Esophagus squamous epithelium (tissue), 5 donors: ENCODE measurements around the gene ARHGEF28. TPM values are rescaled to one million over a fixed set of nuclear protein-coding genes. Genes with fewer than 3 reads are reported as not detected.

Source experiments
- DNase-seq: peaks from one replicate; lab custom pipeline; 2025; lab: John Stamatoyannopoulos, UW
- H3K27ac ChIP-seq, 4 donors: fragments of 200-600 bp; sonication (generic); one replicate each; pipeline ENCODE4 v1.5.1; 2016 to 2019; ENCODE audit warnings: mild to moderate bottlenecking in 1 of 4
- H3K27me3 ChIP-seq, 4 donors: fragments of 200-600 bp; sonication (generic); 1 replicate in 3 of 4; 2 replicates in 1 of 4; pipeline versions ENCODE4 v1.5.1 to v1.6.0; 2017 to 2021; ENCODE audit warnings: antibody characterized with exemption in 1 of 4
- H3K36me3 ChIP-seq, 3 donors: fragments of 200-600 bp; sonication (generic); one replicate each; pipeline ENCODE4 v1.5.1; 2016 to 2019
- H3K4me1 ChIP-seq, 3 donors: fragments of 200-600 bp; sonication (generic); one replicate each; pipeline ENCODE4 v1.5.1; 2017 to 2019
- H3K4me3 ChIP-seq, 4 donors: fragments of 200-600 bp; sonication (generic); 1 replicate in 3 of 4; 2 replicates in 1 of 4; pipeline ENCODE4 v1.5.1; 2016 to 2019; ENCODE audit warnings: mild to moderate bottlenecking in 2 of 4, moderate library complexity in 1 of 4
- H3K9me3 ChIP-seq, 3 donors: fragments of 200-600 bp; sonication (generic); one replicate each; pipeline ENCODE4 v1.5.1; 2016 to 2019
- POLR2A ChIP-seq, 4 donors: fragments of 450-650 bp; IDR thresholded peaks; one replicate each; pipeline ENCODE4 v1.6.1; 2017; ENCODE audit warnings: antibody characterized with exemption in 4 of 4, mild to moderate bottlenecking in 4 of 4, moderate library complexity in 3 of 4
- WGBS, 2 donors: methylation state at CpG; one replicate each; pipeline ENCODE4 v1.1.5; 2018; 5-methylcytosine and 5-hydroxymethylcytosine counted together
- intact Hi-C: fragments of 100-400 bp; cut with DNase I; formaldehyde crosslinking; loops from one replicate; pipeline ENCODE4 v1.15.0; 2022
- total RNA-seq, 4 donors: library from RNA; depleted of rRNA; stranded (reverse); fragments of >200 nt; gene quantifications; one replicate each; pipeline ENCODE4 v1.1.0, GENCODE V29; 2016
- TF ChIP-seq, protein P1 (sequence below), 6 experiments: fragments of 450-650 bp in 4 of 6; fragments of 200-600 bp in 2 of 6; sonication (generic) in 2 of 6; IDR thresholded peaks; one replicate each; pipeline ENCODE4 v1.5.1; 2016 to 2019; ENCODE audit warnings: antibody characterized with exemption in 6 of 6, mild to moderate bottlenecking in 4 of 6, moderate library complexity in 4 of 6
- donor health status: DM: yes; HTN: yes; CAD: no.

Gene ARHGEF28
- total RNA-seq, 4 donors from 2014 or later, result 9.2 to 34.3 (median 12.7) TPM

GRCh38 chr5:73960426-73960825 lies 334.4 kb downstream of the ARHGEF28 start:
- intact Hi-C loops, result no loop called here
- no peaks in the 10 kb centered on the region for H3K27me3 ChIP-seq
- no peak for TF ChIP-seq POLR2A (IDR thresholded peaks at IDR 0.05)
- TF ChIP-seq, protein P1, sequence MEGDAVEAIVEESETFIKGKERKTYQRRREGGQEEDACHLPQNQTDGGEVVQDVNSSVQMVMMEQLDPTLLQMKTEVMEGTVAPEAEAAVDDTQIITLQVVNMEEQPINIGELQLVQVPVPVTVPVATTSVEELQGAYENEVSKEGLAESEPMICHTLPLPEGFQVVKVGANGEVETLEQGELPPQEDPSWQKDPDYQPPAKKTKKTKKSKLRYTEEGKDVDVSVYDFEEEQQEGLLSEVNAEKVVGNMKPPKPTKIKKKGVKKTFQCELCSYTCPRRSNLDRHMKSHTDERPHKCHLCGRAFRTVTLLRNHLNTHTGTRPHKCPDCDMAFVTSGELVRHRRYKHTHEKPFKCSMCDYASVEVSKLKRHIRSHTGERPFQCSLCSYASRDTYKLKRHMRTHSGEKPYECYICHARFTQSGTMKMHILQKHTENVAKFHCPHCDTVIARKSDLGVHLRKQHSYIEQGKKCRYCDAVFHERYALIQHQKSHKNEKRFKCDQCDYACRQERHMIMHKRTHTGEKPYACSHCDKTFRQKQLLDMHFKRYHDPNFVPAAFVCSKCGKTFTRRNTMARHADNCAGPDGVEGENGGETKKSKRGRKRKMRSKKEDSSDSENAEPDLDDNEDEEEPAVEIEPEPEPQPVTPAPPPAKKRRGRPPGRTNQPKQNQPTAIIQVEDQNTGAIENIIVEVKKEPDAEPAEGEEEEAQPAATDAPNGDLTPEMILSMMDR (IDR thresholded peaks at IDR 0.05), result no peak
- H3K4me1 ChIP-seq, result peaks cover 0 to 9% (median 0%) of the 10 kb centered on the region in 3 donors
- WGBS, 2 donors, result 69 to 95% methylated on average over 1 of the region's 1 CpG
- no peaks in the 10 kb centered on the region for H3K36me3 ChIP-seq
- H3K27ac ChIP-seq, result no peak overlapping the region
- no peaks in the 10 kb centered on the region for H3K9me3 ChIP-seq
- no peak for DNase-seq
- no peak overlapping the region for H3K4me3 ChIP-seq

DNA sequence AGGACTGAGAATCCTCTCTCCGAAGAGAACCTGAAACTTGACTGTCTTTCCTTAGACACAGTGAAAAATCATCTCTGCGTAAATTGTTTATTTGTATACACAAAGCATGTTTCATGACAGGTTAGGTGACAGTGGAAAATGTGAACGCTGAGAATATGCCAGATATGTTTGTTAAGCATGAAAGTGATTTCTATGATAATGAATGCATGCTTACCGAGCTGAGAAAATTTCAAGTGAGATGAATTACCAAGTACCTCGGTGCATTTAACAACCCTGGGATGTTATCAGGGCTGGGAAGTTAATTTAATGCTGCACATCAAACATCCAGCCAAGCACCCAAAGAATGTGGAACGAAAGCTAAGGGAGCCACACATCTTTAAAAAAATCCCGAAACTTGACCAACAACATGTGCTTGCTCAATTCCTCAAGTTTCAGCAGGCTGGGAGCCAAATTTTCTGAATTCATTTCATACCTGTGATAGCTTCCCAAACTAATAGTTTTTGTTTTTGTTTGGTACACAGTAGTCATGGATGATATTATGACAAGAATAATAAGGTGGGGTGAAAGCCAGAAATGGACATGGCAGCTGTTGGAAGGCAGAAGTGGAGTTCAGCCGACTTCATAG lies 336.9 kb downstream of the ARHGEF28 start:
- H3K27me3 ChIP-seq, result no peaks in the 10 kb centered on the region
- no peak for DNase-seq
- no peak overlapping the region for H3K4me3 ChIP-seq
- intact Hi-C loops, result no loop called here
- no peaks in the 10 kb centered on the region for H3K36me3 ChIP-seq
- WGBS, 2 donors, result 74 to 78% methylated on average over 8 of the region's 8 CpGs
- peaks cover 0 to under 1% (median 0%) of the 10 kb centered on the region in 3 donors for H3K4me1 ChIP-seq
- TF ChIP-seq POLR2A (IDR thresholded peaks at IDR 0.05), result no peak
- TF ChIP-seq, protein P1 (IDR thresholded peaks at IDR 0.05), result no peak
- H3K9me3 ChIP-seq, result no peaks in the 10 kb centered on the region
- H3K27ac ChIP-seq, result no peak overlapping the region

GRCh38 chr5:73964352-73964865 lies 338.4 kb downstream of the ARHGEF28 start:
- no peak overlapping the region for H3K4me3 ChIP-seq
- no peaks in the 10 kb centered on the region for H3K27me3 ChIP-seq
- H3K36me3 ChIP-seq, result no peaks in the 10 kb centered on the region
- no peak overlapping the region for H3K27ac ChIP-seq
- H3K4me1 ChIP-seq, result no peaks in the 10 kb centered on the region
- no peaks in the 10 kb centered on the region for H3K9me3 ChIP-seq
- DNase-seq, result no peak
- 59 to 72% methylated on average over 3 of the region's 3 CpGs for WGBS, 2 donors
- intact Hi-C loops, result no loop called here
- no peak for TF ChIP-seq POLR2A (IDR thresholded peaks at IDR 0.05)
- TF ChIP-seq, protein P1 (IDR thresholded peaks at IDR 0.05), result no peak

DNA sequence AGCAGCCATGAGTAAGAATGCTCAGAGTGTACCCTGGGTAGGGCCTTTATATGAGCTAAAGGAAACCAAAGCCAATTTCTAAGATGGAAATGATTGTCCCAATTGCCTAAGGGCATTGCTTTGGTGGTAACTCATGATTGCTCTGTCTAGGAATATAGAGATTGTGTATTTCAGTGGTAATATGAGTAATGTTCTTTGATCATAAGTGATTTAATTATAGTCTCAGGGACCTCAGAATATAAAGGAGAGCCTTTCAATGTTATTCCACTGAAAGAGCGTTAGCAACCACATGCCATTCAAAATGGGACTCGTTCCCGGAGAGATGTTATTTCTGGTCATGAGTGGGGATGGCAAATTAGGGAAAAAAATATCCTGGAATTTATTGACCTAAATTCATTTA lies 340.5 kb downstream of the ARHGEF28 start:
- no peak overlapping the region for H3K4me3 ChIP-seq
- intact Hi-C loops, result no loop called here
- H3K9me3 ChIP-seq, result no peaks in the 10 kb centered on the region
- DNase-seq, result no peak
- no peaks in the 10 kb centered on the region for H3K36me3 ChIP-seq
- no peaks in the 10 kb centered on the region for H3K4me1 ChIP-seq
- WGBS, 2 donors, result 85 to 94% methylated on average over 3 of the region's 3 CpGs
- no peak overlapping the region for H3K27ac ChIP-seq
- no peak for TF ChIP-seq POLR2A (IDR thresholded peaks at IDR 0.05)
- TF ChIP-seq, protein P1 (IDR thresholded peaks at IDR 0.05), result no peak
- H3K27me3 ChIP-seq, result no peaks in the 10 kb centered on the region

GRCh38 chr5:73967347-73967746 lies 341.4 kb downstream of the ARHGEF28 start:
- Histone ChIP-seq H3K27ac (no peak overlapping the region), H3K4me3 (no peak overlapping the region), H3K36me3 (no peaks in the 10 kb centered on the region), H3K4me1 (no peaks in the 10 kb centered on the region), H3K9me3 (no peaks in the 10 kb centered on the region), H3K27me3 (no peaks in the 10 kb centered on the region)
- TF ChIP-seq POLR2A (IDR thresholded peaks at IDR 0.05), result no peak
- TF ChIP-seq, protein P1 (IDR thresholded peaks at IDR 0.05), result no peak
- no peak for DNase-seq
- intact Hi-C loops, result no loop called here
- 50 to 61% methylated on average over 3 of the region's 3 CpGs for WGBS, 2 donors
